H1 (cell line): ENCODE data around the gene GPC6. TPM values are rescaled to one million over a fixed set of nuclear protein-coding genes. Genes with fewer than 3 reads are reported as not detected.

Experiments used
- CTCF ChIA-PET: fragments of 300-600 bp; sonication (Branson Sonifier 250); formaldehyde crosslinking; loops from one replicate; lab custom pipeline; 2021; ENCODE audit not compliant: partially characterized antibody; lab: Charles Lee
- POLR2A ChIA-PET: fragments of 300-600 bp; sonication (Branson Sonifier 250); formaldehyde crosslinking; loops from one replicate; lab custom pipeline; 2021; ENCODE audit warnings: inconsistent platforms; ENCODE audit not compliant: partially characterized antibody; lab: Charles Lee
- DNase-seq, 2 experiments: peaks; one replicate each; pipeline versions ENCODE4 v3.0.0 to v3.0.0-alpha.2; 2010 to 2022; ENCODE audit warnings: low spot score in 2 of 2, low read depth in 1 of 2, mixed read lengths in 1 of 2
- FAIRE-seq: peaks from 2 replicates; lab custom pipeline; 2011; peaks lifted over from hg19 to GRCh38; lab: Jason Lieb, UNC
- H2AFZ ChIP-seq: 2 replicates; pipeline ENCODE4 v1.8.1; 2012; ENCODE audit warnings: low read length, inconsistent platforms
- H2AK5ac ChIP-seq: 2 replicates; pipeline ENCODE4 v1.6.1; 2013; ENCODE audit warnings: low read depth, low read length
- H2BK120ac ChIP-seq: replicated peaks from 2 replicates; pipeline ENCODE3; 2013; ENCODE audit warnings: low read depth, low read length, inconsistent platforms
- H2BK12ac ChIP-seq: 2 replicates; pipeline ENCODE4 v1.6.1; 2013; ENCODE audit warnings: low read depth, low read length
- H2BK15ac ChIP-seq: 2 replicates; pipeline ENCODE4 v1.6.1; 2013; ENCODE audit warnings: low read length
- H2BK20ac ChIP-seq: 2 replicates; pipeline ENCODE4 v1.6.1; 2013; ENCODE audit warnings: low read length
- H2BK5ac ChIP-seq: 2 replicates; pipeline ENCODE4 v1.6.1; 2013; ENCODE audit warnings: low read depth, low read length
- H3K14ac ChIP-seq: 2 replicates; pipeline ENCODE4 v1.6.1; 2013; ENCODE audit warnings: inconsistent platforms; ENCODE audit not compliant: insufficient read length
- H3K18ac ChIP-seq: 2 replicates; pipeline ENCODE4 v1.6.1; 2013; ENCODE audit warnings: low read length; ENCODE audit errors: extremely low read depth
- H3K23ac ChIP-seq: 2 replicates; pipeline ENCODE4 v1.6.1; 2013; ENCODE audit warnings: inconsistent platforms; ENCODE audit not compliant: insufficient read length
- H3K23me2 ChIP-seq: 2 replicates; pipeline ENCODE4 v1.6.1; 2013; ENCODE audit warnings: low read depth, low read length
- H3K27ac ChIP-seq: 2 replicates; pipeline ENCODE4 v1.6.1; 2011; ENCODE audit warnings: low read depth, low read length, inconsistent platforms
- H3K27me3 ChIP-seq, 4 experiments: replicated peaks in 1 of 4; 1 replicate in 1 of 4; 2 replicates in 3 of 4; pipeline versions ENCODE4 v1.6.1 to v1.8.1; 2011 to 2013; ENCODE audit warnings: low read length in 3 of 4, mild to moderate bottlenecking in 3 of 4, inconsistent platforms in 2 of 4, mixed read lengths in 2 of 4, moderate library complexity in 1 of 4; ENCODE audit not compliant: control insufficient read depth in 3 of 4, insufficient read depth in 3 of 4; ENCODE audit errors: extremely low read depth in 1 of 4
- H3K36me3 ChIP-seq, 4 experiments: 2 replicates each; pipeline versions ENCODE4 v1.6.1 to v1.8.1; 2011 to 2013; ENCODE audit warnings: mild to moderate bottlenecking in 4 of 4, low read length in 3 of 4, moderate library complexity in 2 of 4, control low read depth in 1 of 4, inconsistent platforms in 1 of 4; ENCODE audit not compliant: insufficient read depth in 4 of 4, control insufficient read depth in 2 of 4
- H3K4ac ChIP-seq: replicated peaks from 2 replicates; pipeline ENCODE3; 2013; ENCODE audit warnings: low read length, low read depth, mixed read lengths, inconsistent platforms; ENCODE audit not compliant: insufficient read length
- H3K4me1 ChIP-seq, 4 experiments: replicated peaks in 1 of 4; 1 replicate in 1 of 4; 2 replicates in 3 of 4; pipeline versions ENCODE4 v1.6.1 to v1.8.1; 2011 to 2013; ENCODE audit warnings: low read length in 3 of 4, inconsistent platforms in 2 of 4, mixed read lengths in 1 of 4; ENCODE audit not compliant: insufficient read depth in 4 of 4, control insufficient read depth in 3 of 4
- H3K4me2 ChIP-seq, 2 experiments: 2 replicates each; pipeline versions ENCODE4 v1.6.1 to v1.8.1; 2011 to 2013; ENCODE audit warnings: low read depth in 2 of 2, low read length in 2 of 2, control low read depth in 1 of 2, inconsistent platforms in 1 of 2, mild to moderate bottlenecking in 1 of 2; ENCODE audit not compliant: insufficient read depth in 1 of 2
- H3K4me3 ChIP-seq, 4 experiments: fragments of 200-600, 300-600 bp in 1 of 4; sonication (generic), shearing (Covaris generic), sonication (Bioruptor Twin) in 1 of 4; 2 replicates each; pipeline versions ENCODE4 v1.5.1 to v1.8.1; 2011 to 2016; ENCODE audit warnings: low read length in 4 of 4, low read depth in 3 of 4, control low read depth in 2 of 4, inconsistent platforms in 2 of 4, mild to moderate bottlenecking in 2 of 4, mixed read lengths in 1 of 4, moderate library complexity in 1 of 4; ENCODE audit not compliant: insufficient read depth in 2 of 4; ENCODE audit errors: extremely low read depth in 1 of 4
- H3K56ac ChIP-seq: replicated peaks from 2 replicates; pipeline ENCODE3; 2013; ENCODE audit warnings: low read depth, mild to moderate bottlenecking, mixed read lengths, low read length, inconsistent platforms; ENCODE audit not compliant: insufficient read length
- H3K79me1 ChIP-seq: 2 replicates; pipeline ENCODE4 v1.6.1; 2013; ENCODE audit warnings: low read depth, low read length, control low read depth
- H3K79me2 ChIP-seq, 2 experiments: 2 replicates each; pipeline versions ENCODE4 v1.6.1 to v1.8.1; 2012 to 2013; ENCODE audit warnings: low read length in 2 of 2, mild to moderate bottlenecking in 2 of 2, inconsistent platforms in 1 of 2; ENCODE audit not compliant: insufficient read depth in 2 of 2, control insufficient read depth in 1 of 2
- H3K9ac ChIP-seq, 4 experiments: replicated peaks in 1 of 4; 1 replicate in 1 of 4; 2 replicates in 3 of 4; pipeline versions ENCODE4 v1.6.1 to v1.8.1; 2011 to 2013; ENCODE audit warnings: low read depth in 3 of 4, low read length in 3 of 4, control low read depth in 2 of 4, mild to moderate bottlenecking in 2 of 4, moderate library complexity in 2 of 4, inconsistent platforms in 1 of 4; ENCODE audit errors: extremely low read depth in 1 of 4
- H3K9me3 ChIP-seq, 2 experiments: 2 replicates each; pipeline versions ENCODE4 v1.6.1 to v1.8.1; 2012 to 2013; ENCODE audit warnings: mild to moderate bottlenecking in 2 of 2, moderate library complexity in 2 of 2, control low read depth in 1 of 2, inconsistent platforms in 1 of 2, low read depth in 1 of 2, low read length in 1 of 2, mixed read lengths in 1 of 2; ENCODE audit not compliant: insufficient read depth in 2 of 2
- H4K20me1 ChIP-seq, 2 experiments: replicated peaks in 1 of 2; 2 replicates each; pipeline versions ENCODE3 to v1.8.1; 2011 to 2013; ENCODE audit warnings: inconsistent platforms in 2 of 2, low read length in 2 of 2, mild to moderate bottlenecking in 1 of 2; ENCODE audit not compliant: insufficient read depth in 2 of 2, control insufficient read depth in 1 of 2
- H4K5ac ChIP-seq: 2 replicates; pipeline ENCODE4 v1.6.1; 2013; ENCODE audit warnings: low read length, low read depth, mixed read lengths, inconsistent platforms; ENCODE audit not compliant: insufficient read length
- H4K8ac ChIP-seq: 2 replicates; pipeline ENCODE4 v1.8.0; 2013; ENCODE audit warnings: mild to moderate bottlenecking, moderate library complexity, low read length, inconsistent platforms; ENCODE audit not compliant: insufficient read depth; ENCODE audit errors: extremely low read depth
- H4K91ac ChIP-seq: replicated peaks from 2 replicates; pipeline ENCODE3; 2013; ENCODE audit warnings: low read length, mixed read lengths, inconsistent platforms; ENCODE audit not compliant: insufficient read length
- BRCA1 ChIP-seq: IDR thresholded peaks from 2 replicates; pipeline ENCODE4 v1.6.1; 2012; ENCODE audit warnings: low read depth, low read length, improper control_type of control experiment
- CREB1 ChIP-seq: IDR thresholded peaks from 2 replicates; pipeline ENCODE4 v1.6.1; 2012; ENCODE audit warnings: inconsistent platforms
- CTBP2 ChIP-seq: IDR thresholded peaks from 2 replicates; pipeline ENCODE4 v1.7.0; 2011; ENCODE audit warnings: borderline replicate concordance, mild to moderate bottlenecking, moderate library complexity, mixed read lengths, low read length; ENCODE audit not compliant: insufficient read depth, insufficient read length
- GABPA ChIP-seq: IDR thresholded peaks from 2 replicates; pipeline ENCODE4 v1.6.1; 2011; ENCODE audit warnings: mild to moderate bottlenecking, low read length, moderate library complexity, borderline replicate concordance; ENCODE audit not compliant: insufficient read depth
- KDM4A ChIP-seq: IDR thresholded peaks from one replicate; pipeline ENCODE4 v1.7.1; 2012; ENCODE audit warnings: low read depth, mild to moderate bottlenecking, moderate library complexity, low read length, inconsistent platforms; ENCODE audit not compliant: severe bottlenecking
- NRF1 ChIP-seq: IDR thresholded peaks from 2 replicates; pipeline ENCODE4 v1.6.1; 2011; ENCODE audit warnings: mild to moderate bottlenecking, low read depth, low read length, improper control_type of control experiment
- SP1 ChIP-seq: IDR thresholded peaks from 2 replicates; pipeline ENCODE4 v1.6.1; 2011; ENCODE audit warnings: low read depth, low read length
- TEAD4 ChIP-seq: IDR thresholded peaks from 2 replicates; pipeline ENCODE4 v1.6.1; 2012; ENCODE audit warnings: low read depth, low read length, inconsistent platforms, mixed read lengths
- WGBS, 2 experiments: shearing (Covaris generic) in 1 of 2; methylation state at CpG; one replicate each; pipeline versions ENCODE4 v1.1.6 to v1.1.7; 2013 to 2015; ENCODE audit warnings: low lambda C conversion rate in 2 of 2, mixed read lengths in 2 of 2, inconsistent platforms in 1 of 2, low coverage in 1 of 2, missing lambda C conversion rate in 1 of 2; ENCODE audit not compliant: insufficient replicate concordance in 2 of 2, insufficient coverage in 1 of 2, insufficient read length in 1 of 2; ENCODE audit errors: extremely low coverage in 1 of 2, missing lambda C conversion rate in 1 of 2; 5-methylcytosine and 5-hydroxymethylcytosine counted together
- polyA plus RNA-seq, 7 experiments: library from polyadenylated mRNA; depleted of rRNA in 3 of 7; stranded (reverse) in 5 of 7; unstranded in 2 of 7; fragments of >200 nt in 5 of 7; fragments of 200-250 nt in 2 of 7; gene quantifications; 1 replicate in 5 of 7; 2 replicates in 1 of 7; 4 replicates in 1 of 7; pipeline versions ENCODE4 v1.2.1 to v1.2.3, GENCODE V29; 2011 to 2013; ENCODE audit warnings: missing spikeins in 2 of 7, mixed read lengths in 2 of 7
- total RNA-seq: library from RNA; stranded (reverse); fragmentation: NEBNext Ultra II Directional; extraction: Animal tissue kit (Norgen Biotek cat#: 25700); gene quantifications from 2 replicates; pipeline ENCODE4 v1.2.1, GENCODE V29; 2021
- TF ChIP-seq, protein P1 (sequence below): IDR thresholded peaks from 2 replicates; pipeline ENCODE4 v1.6.1; 2011; ENCODE audit warnings: low read depth, mild to moderate bottlenecking, low read length; ENCODE audit not compliant: insufficient read depth
- TF ChIP-seq, protein P2 (sequence below): IDR thresholded peaks from 2 replicates; pipeline ENCODE4 v1.6.1; 2012; ENCODE audit warnings: inconsistent platforms

GPC6 gene
- total and polyA plus RNA-seq, 2 of the 8 experiments (the other 6 are each of a cell fraction or from before 2014, with no cell fraction given), result 5.4 to 12.0 TPM

DNA sequence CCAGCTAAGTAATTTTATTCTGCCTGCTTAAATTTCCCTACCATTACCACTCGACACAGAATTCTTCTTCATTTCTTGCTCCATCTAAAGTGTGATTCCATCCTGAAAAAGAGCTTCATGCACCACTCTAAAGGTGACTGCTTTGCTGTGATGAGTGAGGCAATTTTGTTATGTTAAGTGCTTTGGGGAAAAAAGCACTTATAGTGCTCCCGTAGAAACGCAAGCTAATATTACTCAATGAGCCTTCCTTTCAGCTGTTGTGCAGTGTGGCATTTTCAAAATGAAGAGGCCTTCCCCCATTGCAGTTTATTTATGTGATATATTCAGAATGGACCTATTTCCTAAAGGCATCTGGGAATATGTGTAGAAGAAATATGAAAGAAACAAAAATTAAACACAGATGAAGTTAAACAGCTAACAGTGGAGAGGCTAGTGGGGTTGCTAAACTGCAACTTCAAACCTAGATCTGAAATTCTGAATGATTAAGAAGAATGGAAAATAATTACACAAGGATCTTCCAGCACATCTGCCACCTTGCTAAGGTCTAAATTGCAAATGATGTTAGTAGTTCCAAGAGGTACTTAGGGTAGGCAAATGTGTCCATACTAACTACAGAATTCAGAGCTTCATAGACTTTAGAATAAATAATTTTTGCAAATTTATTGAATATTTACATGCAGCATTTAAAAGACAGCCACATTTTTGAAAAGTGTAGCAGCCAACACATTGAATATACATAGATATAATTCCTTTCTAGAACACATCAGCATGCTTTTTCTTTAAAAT lies 1041.2 kb downstream of the GPC6 start:
- H3K79me2 ChIP-seq, result no peaks in the 10 kb centered on the region
- FAIRE-seq, result no peak
- WGBS, 2 experiments, result 76% methylated on average over 3 of the region's 3 CpGs; no CpG with 5 or more reads in 1 of the 2 experiments
- ChIA-PET CTCF (no interaction called here), POLR2A (no interaction called here)
- H3K4me3 ChIP-seq, result no peak overlapping the region
- H4K5ac ChIP-seq, result no peak overlapping the region
- no peak overlapping the region for H2BK5ac ChIP-seq
- no peak overlapping the region for H3K14ac ChIP-seq
- TF ChIP-seq TEAD4 (no peak), KDM4A (no peak), CTBP2 (no peak), BRCA1 (no peak), SP1 (no peak), NRF1 (no peak), GABPA (no peak), CREB1 (no peak)
- TF ChIP-seq, protein P1, sequence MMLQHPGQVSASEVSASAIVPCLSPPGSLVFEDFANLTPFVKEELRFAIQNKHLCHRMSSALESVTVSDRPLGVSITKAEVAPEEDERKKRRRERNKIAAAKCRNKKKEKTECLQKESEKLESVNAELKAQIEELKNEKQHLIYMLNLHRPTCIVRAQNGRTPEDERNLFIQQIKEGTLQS, result no peak
- TF ChIP-seq, protein P2, sequence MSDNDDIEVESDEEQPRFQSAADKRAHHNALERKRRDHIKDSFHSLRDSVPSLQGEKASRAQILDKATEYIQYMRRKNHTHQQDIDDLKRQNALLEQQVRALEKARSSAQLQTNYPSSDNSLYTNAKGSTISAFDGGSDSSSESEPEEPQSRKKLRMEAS, result no peak
- TF ChIP-seq, all 59 proteins: peak for 0
- Histone ChIP-seq H2BK12ac (no peak overlapping the region), H2AFZ (no peak overlapping the region), H3K23me2 (no peaks in the 10 kb centered on the region; the same call in 1 of the 2 replicates), H3K27me3 (no peaks in the 10 kb centered on the region), H2BK20ac (no peak overlapping the region), H3K23ac (no peak overlapping the region), H2BK120ac (no peak overlapping the region), H3K27ac (no peak overlapping the region), H3K4me2 (no peak overlapping the region), H3K79me1 (no peaks in the 10 kb centered on the region), H3K18ac (no peak overlapping the region), H3K36me3 (no peaks in the 10 kb centered on the region), H4K20me1 (no peaks in the 10 kb centered on the region), H3K4ac (no peak overlapping the region), H4K8ac (no peak overlapping the region), H4K91ac (no peak overlapping the region), H2AK5ac (no peak overlapping the region), H3K4me1 (no peaks in the 10 kb centered on the region), H3K9ac (no peak overlapping the region), H2BK15ac (no peak overlapping the region), H3K9me3 (no peaks in the 10 kb centered on the region), H3K56ac (no peak overlapping the region)
- no peak for DNase-seq
